Loucy (cell line): Measurements from ENCODE around the gene GRIN2D.

ENCODE experiments used
- H2AFZ ChIP-seq: fragments of 200-600 bp; sonication (generic); 2 replicates; pipeline ENCODE4 v1.6.0; 2016; ENCODE audit warnings: antibody characterized with exemption, mild to moderate bottlenecking, low read length, moderate library complexity
- H3F3A ChIP-seq: fragments of 200-600 bp; 2 replicates; pipeline ENCODE4 v1.6.0; 2016; ENCODE audit warnings: antibody characterized with exemption, low read depth, mild to moderate bottlenecking
- H3K27me3 ChIP-seq: fragments of 200-600 bp; sonication (generic); 2 replicates; pipeline ENCODE4 v1.6.1; 2014; ENCODE audit warnings: low read length, mild to moderate bottlenecking; ENCODE audit not compliant: insufficient read depth, poor library complexity, severe bottlenecking
- H3K36me3 ChIP-seq: fragments of 200-600 bp; sonication (generic); 2 replicates; pipeline ENCODE4 v1.6.1; 2016; ENCODE audit warnings: low read length; ENCODE audit not compliant: insufficient read depth
- H3K4me1 ChIP-seq: fragments of 200-600 bp; sonication (generic); 2 replicates; pipeline ENCODE4 v1.5.1; 2014; ENCODE audit warnings: low read length, mild to moderate bottlenecking; ENCODE audit not compliant: insufficient read depth, poor library complexity, severe bottlenecking
- H3K4me2 ChIP-seq: fragments of 200-600 bp; sonication (generic); 2 replicates; pipeline ENCODE4 v1.6.0; 2014; ENCODE audit warnings: antibody characterized with exemption, low read length, low read depth, mild to moderate bottlenecking; ENCODE audit not compliant: poor library complexity, severe bottlenecking
- H3K4me3 ChIP-seq: fragments of 200-600 bp; sonication (generic); 2 replicates; pipeline ENCODE4 v1.5.1; 2014; ENCODE audit warnings: low read length, mild to moderate bottlenecking, mixed read lengths; ENCODE audit not compliant: poor library complexity, severe bottlenecking
- H3K79me2 ChIP-seq: fragments of 200-600 bp; sonication (generic); 2 replicates; pipeline ENCODE4 v1.6.1; 2014; ENCODE audit warnings: low read length; ENCODE audit not compliant: insufficient read depth
- H3K9ac ChIP-seq: fragments of 200-600 bp; sonication (generic); 2 replicates; pipeline ENCODE4 v1.6.0; 2014; ENCODE audit warnings: mild to moderate bottlenecking, low read depth, low read length, moderate library complexity; ENCODE audit not compliant: poor library complexity, severe bottlenecking
- H3K9me2 ChIP-seq: fragments of 200-600 bp; sonication (generic); replicated peaks from 2 replicates; pipeline ENCODE4 v1.6.1; 2016; ENCODE audit warnings: low read depth, low read length, mixed read lengths
- H3K9me3 ChIP-seq: fragments of 200-600 bp; sonication (generic); 2 replicates; pipeline ENCODE4 v1.6.1; 2014; ENCODE audit warnings: mild to moderate bottlenecking, antibody characterized with exemption, low read length, low read depth; ENCODE audit not compliant: insufficient read depth
- H4K20me1 ChIP-seq: fragments of 200-600 bp; sonication (generic); 2 replicates; pipeline ENCODE4 v1.6.0; 2014; ENCODE audit warnings: antibody characterized with exemption, low read length, mild to moderate bottlenecking; ENCODE audit not compliant: insufficient read depth, poor library complexity, severe bottlenecking
- EZH2phosphoT487 ChIP-seq: fragments of 200-600 bp; IDR thresholded peaks from 2 replicates; pipeline ENCODE4 v1.6.1; 2018; ENCODE audit warnings: antibody characterized with exemption, mild to moderate bottlenecking, moderate library complexity, borderline replicate concordance
- TF ChIP-seq, protein P1 (sequence below): fragments of 200-600 bp; sonication (generic); conservative IDR thresholded peaks from 2 replicates; pipeline ENCODE4 v1.5.1; 2014; ENCODE audit warnings: mild to moderate bottlenecking, antibody characterized with exemption, low read length

GRIN2D gene

DNA sequence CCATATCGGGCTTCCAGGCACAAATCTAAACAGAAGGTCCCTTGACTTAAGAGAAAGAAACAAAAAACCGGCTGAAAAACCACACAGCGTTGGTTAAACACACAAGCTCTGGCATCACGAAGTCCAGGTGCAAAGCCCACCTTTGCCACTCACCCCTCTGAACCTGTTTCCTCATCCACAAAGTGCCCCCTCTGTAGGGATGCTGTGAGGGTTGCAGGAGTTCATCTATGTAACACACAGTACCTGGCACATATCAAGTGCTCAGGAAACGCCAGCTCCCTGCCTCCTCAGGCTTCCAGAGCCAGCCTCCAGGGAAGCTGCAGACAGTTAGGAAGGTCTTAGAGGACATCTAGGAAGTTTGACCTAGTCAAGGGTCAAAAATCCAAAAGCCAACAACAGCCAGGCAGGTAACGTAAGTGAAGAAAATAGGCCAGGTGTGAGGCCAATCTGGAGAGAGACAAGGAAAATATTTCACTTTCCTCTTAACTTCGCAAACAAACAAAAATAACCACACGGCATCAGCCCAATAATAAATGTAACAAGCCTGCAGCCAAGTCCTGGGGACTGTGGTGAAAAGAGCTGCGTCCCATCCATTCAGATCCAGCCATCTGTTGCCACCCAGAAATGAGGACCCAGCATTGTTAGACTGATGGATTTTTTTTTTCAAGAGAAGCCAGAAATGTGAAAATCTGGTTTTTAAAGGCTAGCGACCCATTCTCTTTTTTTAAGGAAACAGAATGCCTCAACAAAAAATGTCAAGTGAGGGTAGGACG lies 12.1 kb upstream of the GRIN2D start:
- H2AFZ ChIP-seq: no peak overlapping the region
- no peaks in the 10 kb centered on the region for H4K20me1 ChIP-seq
- H3K9me3 ChIP-seq: no peaks in the 10 kb centered on the region
- H3K79me2 ChIP-seq: no peaks in the 10 kb centered on the region
- H3K9ac ChIP-seq: no peak overlapping the region
- no peaks in the 10 kb centered on the region for H3F3A ChIP-seq
- no peak for TF ChIP-seq EZH2phosphoT487
- TF ChIP-seq, protein P1, sequence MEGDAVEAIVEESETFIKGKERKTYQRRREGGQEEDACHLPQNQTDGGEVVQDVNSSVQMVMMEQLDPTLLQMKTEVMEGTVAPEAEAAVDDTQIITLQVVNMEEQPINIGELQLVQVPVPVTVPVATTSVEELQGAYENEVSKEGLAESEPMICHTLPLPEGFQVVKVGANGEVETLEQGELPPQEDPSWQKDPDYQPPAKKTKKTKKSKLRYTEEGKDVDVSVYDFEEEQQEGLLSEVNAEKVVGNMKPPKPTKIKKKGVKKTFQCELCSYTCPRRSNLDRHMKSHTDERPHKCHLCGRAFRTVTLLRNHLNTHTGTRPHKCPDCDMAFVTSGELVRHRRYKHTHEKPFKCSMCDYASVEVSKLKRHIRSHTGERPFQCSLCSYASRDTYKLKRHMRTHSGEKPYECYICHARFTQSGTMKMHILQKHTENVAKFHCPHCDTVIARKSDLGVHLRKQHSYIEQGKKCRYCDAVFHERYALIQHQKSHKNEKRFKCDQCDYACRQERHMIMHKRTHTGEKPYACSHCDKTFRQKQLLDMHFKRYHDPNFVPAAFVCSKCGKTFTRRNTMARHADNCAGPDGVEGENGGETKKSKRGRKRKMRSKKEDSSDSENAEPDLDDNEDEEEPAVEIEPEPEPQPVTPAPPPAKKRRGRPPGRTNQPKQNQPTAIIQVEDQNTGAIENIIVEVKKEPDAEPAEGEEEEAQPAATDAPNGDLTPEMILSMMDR: no peak
- no peaks in the 10 kb centered on the region for H3K27me3 ChIP-seq
- no peaks in the 10 kb centered on the region for H3K9me2 ChIP-seq
- peaks cover 24% of the 10 kb centered on the region; the same call in 1 of the 2 replicates for H3K36me3 ChIP-seq
- H3K4me3 ChIP-seq: no peak overlapping the region
- no peak overlapping the region for H3K4me2 ChIP-seq
- H3K4me1 ChIP-seq: no peaks in the 10 kb centered on the region

DNA sequence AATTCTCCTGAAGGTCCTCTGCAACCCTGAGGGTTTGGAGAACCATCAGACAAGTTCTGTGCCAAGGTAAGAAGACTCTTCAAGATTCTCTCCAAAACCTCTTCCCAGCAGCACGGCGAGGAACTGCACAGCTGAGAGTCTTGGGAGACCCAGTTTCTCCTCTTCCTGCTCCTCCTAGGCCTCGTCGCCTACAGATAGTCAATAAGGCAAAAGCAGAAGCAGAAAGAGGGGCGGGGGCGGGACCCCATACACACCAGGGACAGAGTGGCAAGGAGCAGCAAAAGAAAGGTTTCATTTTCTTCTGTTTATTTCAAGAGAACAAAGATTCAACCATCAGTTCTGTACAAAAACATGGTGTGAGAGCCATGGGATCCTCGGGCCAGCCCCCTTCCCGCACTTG lies 11.2 kb upstream of the GRIN2D start:
- no peaks in the 10 kb centered on the region for H3K4me1 ChIP-seq
- no peak for TF ChIP-seq EZH2phosphoT487
- TF ChIP-seq, protein P1: no peak
- no peaks in the 10 kb centered on the region for H3K9me2 ChIP-seq
- no peak overlapping the region for H3K9ac ChIP-seq
- no peaks in the 10 kb centered on the region for H4K20me1 ChIP-seq
- H3K4me2 ChIP-seq: no peak overlapping the region
- H3K27me3 ChIP-seq: no peaks in the 10 kb centered on the region
- no peaks in the 10 kb centered on the region for H3K9me3 ChIP-seq
- H3K79me2 ChIP-seq: no peaks in the 10 kb centered on the region
- H3K36me3 ChIP-seq: peaks cover 28% of the 10 kb centered on the region; the same call in 1 of the 2 replicates
- no peak overlapping the region for H3K4me3 ChIP-seq
- no peaks in the 10 kb centered on the region for H3F3A ChIP-seq
- no peak overlapping the region for H2AFZ ChIP-seq

DNA sequence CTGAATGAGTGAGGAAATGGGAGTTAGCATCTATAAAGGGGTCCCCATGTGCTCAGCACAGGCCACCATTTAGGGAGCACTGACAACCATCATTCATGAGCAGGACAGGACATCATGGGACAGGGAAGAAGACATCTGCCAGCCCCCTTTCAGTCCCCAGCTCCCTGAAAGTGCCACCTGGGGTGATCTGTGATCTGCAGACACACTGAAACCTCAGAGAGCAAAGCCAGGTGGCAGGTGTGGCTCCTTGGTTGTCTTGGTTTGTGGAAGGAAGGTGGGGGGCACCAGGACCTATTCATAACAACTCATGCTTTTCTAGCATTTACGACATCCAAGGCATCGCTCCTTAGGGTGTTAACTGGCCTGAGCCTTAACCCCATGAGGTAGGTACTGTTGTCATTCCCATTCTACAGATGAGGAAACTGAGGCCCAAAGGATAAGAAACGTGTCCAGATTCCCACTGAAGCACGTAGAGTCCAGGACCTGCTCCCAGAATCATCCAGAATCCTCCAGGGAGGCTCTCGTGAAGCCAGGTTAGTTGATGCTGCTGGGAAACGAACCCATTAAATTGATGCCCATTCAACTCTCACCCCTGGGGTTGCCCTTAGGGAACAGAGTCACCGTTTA lies 7.9 kb upstream of the GRIN2D start:
- Histone ChIP-seq H3K9ac (no peak overlapping the region), H2AFZ (no peak overlapping the region), H3K4me1 (peaks cover 3% of the 10 kb centered on the region), H3K4me2 (no peak overlapping the region), H3K36me3 (peaks cover 32% of the 10 kb centered on the region; the same call in 1 of the 2 replicates), H4K20me1 (peaks cover 12% of the 10 kb centered on the region), H3K4me3 (no peak overlapping the region), H3F3A (no peaks in the 10 kb centered on the region), H3K9me2 (no peaks in the 10 kb centered on the region), H3K79me2 (peaks cover 29% of the 10 kb centered on the region), H3K9me3 (no peaks in the 10 kb centered on the region), H3K27me3 (no peaks in the 10 kb centered on the region)
- TF ChIP-seq, protein P1: no peak
- no peak for TF ChIP-seq EZH2phosphoT487
